ENCODE results near the gene POLD2.

Gene POLD2

GRCh38 chr7:44110719-44111635 lies 12.4 kb downstream of the POLD2 start:
- DNase-seq (ENCODE audit: low read depth), result no peak
- no peak for TF ChIP-seq CTCF (IDR thresholded peaks at IDR 0.05; ENCODE audit: insufficient read depth, low read depth, low read length, missing control alignments)

GRCh38 chr7:44109991-44110390 lies 13.4 kb downstream of the POLD2 start:
- TF ChIP-seq CTCF (IDR thresholded peaks at IDR 0.05; ENCODE audit: insufficient read depth, low read depth, low read length, missing control alignments), result no peak
- no peak for DNase-seq (ENCODE audit: low read depth)
- H3K4me3 ChIP-seq (ENCODE audit: low read depth, low read length), result no peak overlapping the region

More at GRCh38 chr7:44110719-44111635, 12.4 kb downstream of the POLD2 start:
- no peak overlapping the region for H3K4me3 ChIP-seq (ENCODE audit: low read depth, low read length)

- TF ChIP-seq CTCF (IDR thresholded peaks at IDR 0.05; ENCODE audit: insufficient read depth, low read depth, low read length, missing control alignments), result no peak
- DNase-seq (ENCODE audit: low read depth), result no peak
- H3K4me3 ChIP-seq (ENCODE audit: low read depth, low read length), result no peak overlapping the region
Measured at GRCh38 chr7:44108768-44109750, 14.3 kb downstream of the POLD2 start.

DNA sequence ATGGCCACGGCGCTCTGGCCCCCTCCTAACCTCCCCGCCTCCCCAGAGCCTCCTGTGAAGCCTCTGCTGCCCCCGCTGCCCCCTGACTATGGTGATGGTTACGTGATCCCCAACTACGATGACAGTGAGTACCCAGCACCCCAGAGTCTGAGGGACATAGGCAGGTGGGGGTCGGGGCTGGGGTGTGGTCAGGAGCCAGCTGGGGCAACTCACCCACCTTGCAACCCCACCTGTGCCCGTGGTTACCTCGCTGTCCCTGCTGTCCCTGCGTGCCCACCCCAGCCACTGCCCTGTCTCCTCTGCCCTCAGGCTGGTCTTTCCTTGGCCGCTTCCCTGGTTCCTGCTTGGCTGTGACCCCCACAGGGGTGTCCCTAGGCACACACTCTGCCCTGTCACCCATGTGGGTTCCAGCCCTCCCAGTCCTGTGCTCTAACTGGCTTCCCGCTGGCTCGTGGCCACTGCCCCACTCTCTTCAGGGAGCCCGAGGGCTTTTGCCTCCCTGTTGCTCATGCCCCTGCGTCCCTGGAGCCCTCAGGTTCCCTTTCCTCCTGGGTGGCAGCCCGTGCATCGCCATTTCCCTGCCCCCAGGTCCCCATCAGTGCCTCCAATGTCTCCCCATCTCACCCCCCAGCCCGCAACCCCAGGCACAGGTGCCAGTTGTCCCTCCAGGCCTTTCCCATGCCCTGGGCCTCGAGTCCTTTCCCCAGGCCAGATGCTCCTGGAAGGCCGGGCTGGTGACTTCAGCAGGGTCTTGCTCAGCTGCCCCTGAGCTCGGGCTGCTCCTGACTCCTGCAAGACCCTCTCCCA lies 15.2 kb downstream of the POLD2 start:
- TF ChIP-seq CTCF (IDR thresholded peaks at IDR 0.05; ENCODE audit: insufficient read depth, low read depth, low read length, missing control alignments), result no peak
- no peak overlapping the region for H3K4me3 ChIP-seq (ENCODE audit: low read depth, low read length)
- DNase-seq (ENCODE audit: low read depth), result no peak

- H3K4me3 ChIP-seq (ENCODE audit: low read depth, low read length), result no peak overlapping the region
- no peak for DNase-seq (ENCODE audit: low read depth)
- no peak for TF ChIP-seq CTCF (IDR thresholded peaks at IDR 0.05; ENCODE audit: insufficient read depth, low read depth, low read length, missing control alignments)
Measured at GRCh38 chr7:44107116-44107960, 16.0 kb downstream of the POLD2 start.
